LNCaP clone FGC (cell line): Measurements from ENCODE around the gene IFNK.

Experiments used
- DNase-seq: peaks from one replicate; pipeline ENCODE4 v3.0.0-alpha.2; 2011; ENCODE audit warnings: low read depth
- H3K4me3 ChIP-seq: 2 replicates; pipeline ENCODE4 v1.5.1; 2011; ENCODE audit warnings: mild to moderate bottlenecking, low read depth, low read length, control low read depth
- CTCF ChIP-seq: IDR thresholded peaks from 2 replicates; pipeline ENCODE4 v1.5.1; 2012; ENCODE audit warnings: mild to moderate bottlenecking; ENCODE audit not compliant: control insufficient read depth, insufficient read depth; ENCODE audit errors: extremely low read depth

IFNK gene

GRCh38 chr9:27532046-27532445 lies 8.0 kb downstream of the IFNK start:
- DNase-seq, result no peak
- H3K4me3 ChIP-seq, result no peak overlapping the region
- no peak for TF ChIP-seq CTCF

GRCh38 chr9:27533311-27533710 lies 9.2 kb downstream of the IFNK start:
- no peak for TF ChIP-seq CTCF
- DNase-seq, result no peak
- H3K4me3 ChIP-seq, result no peak overlapping the region

GRCh38 chr9:27534131-27534530 lies 10.0 kb downstream of the IFNK start:
- TF ChIP-seq CTCF, result no peak
- H3K4me3 ChIP-seq, result no peak overlapping the region
- no peak for DNase-seq

GRCh38 chr9:27534658-27535209 lies 10.6 kb downstream of the IFNK start:
- no peak for TF ChIP-seq CTCF
- DNase-seq, result no peak
- no peak overlapping the region for H3K4me3 ChIP-seq

GRCh38 chr9:27535701-27536118 lies 11.6 kb downstream of the IFNK start:
- no peak overlapping the region for H3K4me3 ChIP-seq
- no peak for DNase-seq
- TF ChIP-seq CTCF, result no peak

- no peak for TF ChIP-seq CTCF
- no peak overlapping the region for H3K4me3 ChIP-seq
- DNase-seq, result no peak
These were observed 12.1 kb downstream of the IFNK start for GRCh38 chr9:27536168-27536567.

GRCh38 chr9:27537027-27537435 lies 12.9 kb downstream of the IFNK start:
- no peak overlapping the region for H3K4me3 ChIP-seq
- no peak for DNase-seq
- no peak for TF ChIP-seq CTCF
